OCI-LY7 (cell line): ENCODE results near the gene IL21R. TPM values are rescaled to one million over a fixed set of nuclear protein-coding genes. Genes with fewer than 3 reads are reported as not detected.

ENCODE experiments used
- BruUV-seq: library from RNA; stranded (reverse); fragments of 400-500 nt; replicated peaks from 2 replicates; lab custom pipeline; 2021; lab: Mats Ljungman, UMichigan
- CTCF ChIA-PET: fragments of 300-600 bp; sonication (Branson Sonifier 250); formaldehyde crosslinking; loops from one replicate; lab custom pipeline; 2022; ENCODE audit warnings: antibody characterized with exemption; ENCODE audit not compliant: unreplicated experiment; lab: Charles Lee
- POLR2A ChIA-PET: fragments of 300-600 bp; sonication (Branson Sonifier 250); formaldehyde crosslinking; loops from one replicate; lab custom pipeline; 2022; ENCODE audit warnings: antibody characterized with exemption; lab: Charles Lee
- DNase-seq: peaks from one replicate; pipeline ENCODE4 v3.0.0-alpha.2; 2015; ENCODE audit warnings: low spot score
- H2AFZ ChIP-seq: fragments of 200-600 bp; sonication (generic), shearing (Covaris generic); 2 replicates; pipeline ENCODE4 v1.6.1; 2014; ENCODE audit warnings: mild to moderate bottlenecking, antibody characterized with exemption, low read length, moderate library complexity
- H3K27ac ChIP-seq: fragments of 200-600 bp; sonication (generic); 2 replicates; pipeline ENCODE4 v1.5.1; 2014; ENCODE audit warnings: mixed run types, low read depth, mild to moderate bottlenecking, moderate library complexity, low read length, inconsistent platforms; ENCODE audit not compliant: poor library complexity, severe bottlenecking
- H3K36me3 ChIP-seq: fragments of 200-600 bp; sonication (generic); 2 replicates; pipeline ENCODE4 v1.6.1; 2014; ENCODE audit warnings: mild to moderate bottlenecking, antibody characterized with exemption, low read length, moderate library complexity, mixed read lengths; ENCODE audit not compliant: insufficient read depth
- H3K4me1 ChIP-seq: fragments of 200-600 bp; sonication (generic); 2 replicates; pipeline ENCODE4 v1.5.1; 2014; ENCODE audit warnings: mild to moderate bottlenecking, low read length; ENCODE audit not compliant: insufficient read depth, poor library complexity, severe bottlenecking
- H3K4me2 ChIP-seq: fragments of 200-600 bp; sonication (generic); 2 replicates; pipeline ENCODE4 v1.6.1; 2014; ENCODE audit warnings: mild to moderate bottlenecking, low read length
- H3K4me3 ChIP-seq: fragments of 200-600 bp; sonication (generic); 2 replicates; pipeline ENCODE4 v1.5.1; 2014; ENCODE audit warnings: mild to moderate bottlenecking, low read depth, low read length; ENCODE audit not compliant: poor library complexity, severe bottlenecking
- H3K79me2 ChIP-seq: fragments of 200-600 bp; sonication (generic); 2 replicates; pipeline ENCODE4 v1.6.1; 2016; ENCODE audit warnings: low read depth, mild to moderate bottlenecking, low read length, moderate library complexity, mixed read lengths; ENCODE audit not compliant: insufficient read depth
- H3K9me2 ChIP-seq: fragments of 200-600 bp; sonication (generic); 2 replicates; pipeline ENCODE4 v1.6.1; 2016; ENCODE audit warnings: mild to moderate bottlenecking, low read length, mixed read lengths; ENCODE audit not compliant: insufficient read depth
- H3K9me3 ChIP-seq: fragments of 200-600 bp; sonication (generic); 2 replicates; pipeline ENCODE4 v1.6.1; 2014; ENCODE audit warnings: mild to moderate bottlenecking, mixed run types, low read length, mixed read lengths
- H4K20me1 ChIP-seq: fragments of 200-600 bp; sonication (generic); 2 replicates; pipeline ENCODE4 v1.6.1; 2014; ENCODE audit warnings: mild to moderate bottlenecking, antibody characterized with exemption, low read length, moderate library complexity, mixed read lengths; ENCODE audit not compliant: insufficient read depth
- CTCF ChIP-seq: fragments of 200-600 bp; sonication (generic); conservative IDR thresholded peaks from 2 replicates; pipeline ENCODE4 v1.5.1; 2014; ENCODE audit warnings: mild to moderate bottlenecking, antibody characterized with exemption, low read length, moderate library complexity, mixed read lengths
- EZH2phosphoT487 ChIP-seq: fragments of 200-600 bp; sonication (generic); IDR thresholded peaks from 2 replicates; pipeline ENCODE4 v1.6.1; 2018; ENCODE audit warnings: low read depth, borderline replicate concordance, mild to moderate bottlenecking, mixed run types, antibody characterized with exemption, low read length, moderate library complexity, mixed read lengths
- intact Hi-C: fragments of 100-400 bp; cut with micrococcal nuclease; formaldehyde crosslinking; loops from one replicate; pipeline ENCODE4 v1.10.0; 2022; ENCODE audit not compliant: unreplicated experiment
- total RNA-seq, 2 experiments: library from RNA; depleted of rRNA in 1 of 2; stranded (reverse); fragments of >200 nt in 1 of 2; shearing (Covaris generic) in 1 of 2; gene quantifications; 2 replicates each; pipeline ENCODE4 v1.2.3, GENCODE V29; 2014 to 2022

The IL21R gene
- total RNA-seq, 2 experiments from 2014 or later: 10.0 to 47.0 TPM

DNA sequence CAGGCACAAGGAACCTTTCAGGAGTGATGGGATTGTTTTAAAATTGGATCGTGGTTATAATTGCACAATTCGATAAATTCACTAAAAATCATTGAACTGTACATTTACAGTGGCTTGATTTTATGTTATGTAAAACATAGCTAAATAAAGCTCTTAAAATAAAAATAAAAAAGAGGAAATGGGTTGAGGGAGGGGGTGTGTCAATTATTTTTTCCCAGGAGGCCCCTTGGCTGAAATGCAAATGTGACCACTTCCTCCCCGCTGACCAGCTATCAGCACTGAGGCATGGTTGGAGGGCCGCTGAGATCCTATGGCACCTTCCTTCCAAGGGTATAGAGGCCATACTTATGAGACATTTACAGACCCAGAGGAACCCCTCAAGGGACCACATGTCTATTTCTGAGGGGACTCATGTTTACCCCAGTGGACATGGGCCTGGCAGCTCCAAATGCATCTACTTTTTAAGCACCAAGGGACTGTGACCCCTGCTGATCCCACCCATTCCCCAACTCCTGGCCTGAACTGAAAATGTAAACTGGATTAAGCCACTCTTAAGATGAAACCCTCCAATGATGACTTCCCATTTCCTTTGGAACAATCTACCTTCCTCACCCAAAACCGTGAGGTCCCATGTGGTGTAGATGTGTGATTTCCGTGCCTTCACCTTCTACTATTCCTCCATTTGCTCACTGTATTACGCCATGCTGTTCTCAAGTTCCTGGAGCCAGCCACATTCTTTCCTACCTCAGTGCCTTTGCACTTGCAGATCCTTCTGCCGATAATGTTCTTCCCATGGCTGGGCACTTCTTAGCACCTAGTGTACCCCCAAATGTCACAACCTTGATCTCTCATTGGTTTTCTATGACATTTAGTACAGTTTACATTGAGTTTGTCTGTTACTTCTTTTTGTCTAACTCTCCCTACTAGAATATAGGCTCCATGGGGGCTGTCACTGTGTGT lies 2.8 kb upstream of the IL21R start:
- DNase-seq: peak; percentile 90
- no TSS peak for BruUV-seq
- TF ChIP-seq EZH2phosphoT487 (no peak), CTCF (no peak)
- intact Hi-C loops: loop anchor here (1.0 kb wide), 1 partner anchor 27 kb away; no protein-coding TSS in a partner anchor
- no peaks in the 10 kb centered on the region for H4K20me1 ChIP-seq
- peaks cover 6% of the 10 kb centered on the region; the same call in 1 of the 2 replicates for H3K36me3 ChIP-seq
- H3K4me1 ChIP-seq: peaks cover 61% of the 10 kb centered on the region
- peaks cover 35% of the 10 kb centered on the region for H3K9me3 ChIP-seq
- H2AFZ ChIP-seq: peak overlapping the region; percentile 31; the same call in 1 of the 2 replicates
- peak overlapping the region; percentile 20 for H3K4me3 ChIP-seq
- ChIA-PET CTCF (interaction anchor here (0.6 to 1.4 kb wide), 3 partner anchors 21 to 29 kb away, joined by 3 to 4 read pairs (median 3); no protein-coding TSS in a partner anchor), POLR2A (interaction anchor here (0.5 to 1.2 kb wide), 11 partner anchors 9 to 200 kb away, joined by 3 to 12 read pairs (median 3); partner anchors contain the start of gene KDM8)
- H3K27ac ChIP-seq: peak overlapping the region; percentile 76
- peak overlapping the region; percentile 60 for H3K4me2 ChIP-seq
- peaks cover 9% of the 10 kb centered on the region for H3K79me2 ChIP-seq
- no peaks in the 10 kb centered on the region for H3K9me2 ChIP-seq

DNA sequence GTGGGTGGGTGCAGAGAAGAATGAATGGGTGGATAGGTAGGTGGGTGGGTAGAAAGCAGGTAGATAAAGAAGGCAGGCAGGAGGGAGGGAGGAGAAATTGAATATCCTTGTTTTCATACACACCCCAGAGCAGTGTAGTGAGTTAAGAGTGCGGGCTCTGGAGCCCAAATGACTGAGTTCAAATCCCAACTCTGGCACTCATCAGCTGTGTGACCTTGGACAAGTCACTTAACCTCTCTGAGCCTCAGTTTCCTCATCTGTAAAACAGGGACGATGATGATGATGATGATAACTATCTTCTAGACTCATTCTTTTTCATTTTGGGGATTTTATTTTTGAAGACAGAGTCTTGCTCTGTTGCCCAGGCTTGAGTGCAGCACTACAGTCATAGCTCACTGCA lies 2.0 kb upstream of the IL21R start:
- DNase-seq: no peak
- Histone ChIP-seq H3K27ac (peak overlapping the region; percentile 76), H3K79me2 (peaks cover 14% of the 10 kb centered on the region), H2AFZ (no peak overlapping the region), H3K36me3 (peaks cover 6% of the 10 kb centered on the region; the same call in 1 of the 2 replicates), H3K9me3 (peaks cover 30% of the 10 kb centered on the region), H3K4me1 (peaks cover 69% of the 10 kb centered on the region), H4K20me1 (no peaks in the 10 kb centered on the region), H3K4me2 (no peak overlapping the region), H3K9me2 (no peaks in the 10 kb centered on the region), H3K4me3 (no peak overlapping the region)
- TF ChIP-seq CTCF (no peak), EZH2phosphoT487 (no peak)
- intact Hi-C loops: no loop called here
- ChIA-PET POLR2A (interaction anchor here (0.5 to 6.1 kb wide), 7 partner anchors 9 to 200 kb away, joined by 3 to 44 read pairs (median 6); partner anchors contain the start of gene KDM8), CTCF (interaction anchor here (1.0 to 1.4 kb wide), 3 partner anchors 22 to 27 kb away, joined by 3 to 4 read pairs (median 3); no protein-coding TSS in a partner anchor)
- BruUV-seq: no TSS peak
